ENCODE measurements around the gene TOX2. TPM values are rescaled to one million over a fixed set of nuclear protein-coding genes. Genes with fewer than 3 reads are reported as not detected.
A peak's percentile ranks its signal among the peaks of the same experiment; 100 is the strongest.

TOX2 gene
- total RNA-seq, 6 experiments from 2014 or later, result 1.5 to 5.0 (median 2.2) TPM

- Histone ChIP-seq H3K9me3 (no peaks in the 10 kb centered on the region), H3K36me3 (no peaks in the 10 kb centered on the region), H3K27me3 (no peaks in the 10 kb centered on the region), H3K4me3 (no peak overlapping the region), H3K4me1 (no peaks in the 10 kb centered on the region), H3K27ac (no peak overlapping the region)
- DNase-seq (no peak), ATAC-seq (peak in 3 of 4 donors; percentile 28 to 59 (median 45))
- peak; percentile 34 to 58 (median 42) for TF ChIP-seq CTCF (IDR thresholded peaks at IDR 0.05)
- TF ChIP-seq POLR2A (IDR thresholded peaks at IDR 0.05), result no peak
- intact Hi-C loops (cut with DNase I), result no loop called here
- WGBS (ENCODE audit: insufficient coverage, low coverage, low lambda C conversion rate, missing lambda C conversion rate), result 55% methylated on average over 3 of the region's 9 CpGs
Measured at GRCh38 chr20:44092551-44093248, 178.0 kb downstream of the TOX2 start.

- DNase-seq (no peak), ATAC-seq (no peak)
- no peaks in the 10 kb centered on the region for H3K27me3 ChIP-seq
- no peak overlapping the region for H3K4me3 ChIP-seq
- H3K4me1 ChIP-seq, result no peaks in the 10 kb centered on the region
- no peak overlapping the region for H3K27ac ChIP-seq
- no peaks in the 10 kb centered on the region for H3K36me3 ChIP-seq
- intact Hi-C loops (cut with DNase I), result no loop called here
- no peaks in the 10 kb centered on the region for H3K9me3 ChIP-seq
- TF ChIP-seq POLR2A (IDR thresholded peaks at IDR 0.05), result no peak
- TF ChIP-seq CTCF (IDR thresholded peaks at IDR 0.05), result peak in 2 of 4 donors; percentile 2 to 3
- 57% methylated on average over 2 of the region's 2 CpGs for WGBS (ENCODE audit: insufficient coverage, low coverage, low lambda C conversion rate, missing lambda C conversion rate)
Measured at GRCh38 chr20:44093249-44093582, 178.6 kb downstream of the TOX2 start.

GRCh38 chr20:44095831-44096230 is 181.2 kb downstream of the TOX2 start:
- H3K27me3 ChIP-seq, result no peaks in the 10 kb centered on the region
- WGBS (ENCODE audit: insufficient coverage, low coverage, low lambda C conversion rate, missing lambda C conversion rate), result 72% methylated on average over 6 of the region's 7 CpGs

GRCh38 chr20:44097521-44098255 is 183.0 kb downstream of the TOX2 start:
- no peaks in the 10 kb centered on the region for H3K9me3 ChIP-seq
- WGBS (ENCODE audit: insufficient coverage, low coverage, low lambda C conversion rate, missing lambda C conversion rate), result 75% methylated on average over 9 of the region's 14 CpGs
- H3K36me3 ChIP-seq, result no peaks in the 10 kb centered on the region
- H3K27ac ChIP-seq, result no peak overlapping the region
- H3K4me3 ChIP-seq, result no peak overlapping the region
- H3K4me1 ChIP-seq, result no peaks in the 10 kb centered on the region
- no peak for DNase-seq
- intact Hi-C loops (cut with DNase I), result no loop called here
- ATAC-seq, result no peak
- no peak for TF ChIP-seq POLR2A (IDR thresholded peaks at IDR 0.05)
- TF ChIP-seq CTCF (IDR thresholded peaks at IDR 0.05), result no peak
- no peaks in the 10 kb centered on the region for H3K27me3 ChIP-seq

More at GRCh38 chr20:44095831-44096230, 181.2 kb downstream of the TOX2 start:
- ATAC-seq, result no peak
- no peak for DNase-seq
- TF ChIP-seq CTCF (IDR thresholded peaks at IDR 0.05) (no peak), POLR2A (IDR thresholded peaks at IDR 0.05) (no peak)
- Histone ChIP-seq H3K4me3 (no peak overlapping the region), H3K4me1 (no peaks in the 10 kb centered on the region), H3K36me3 (no peaks in the 10 kb centered on the region), H3K27ac (no peak overlapping the region), H3K9me3 (no peaks in the 10 kb centered on the region)
- intact Hi-C loops (cut with DNase I), result no loop called here
